Hepatocyte (in vitro differentiated cells): ENCODE data around the gene CLCN7. TPM values are rescaled to one million over a fixed set of nuclear protein-coding genes. Genes with fewer than 3 reads are reported as not detected.

Source experiments
- DNase-seq: peaks from one replicate; pipeline ENCODE4 v3.0.0-alpha.2; 2016; ENCODE audit warnings: low spot score
- H2AFZ ChIP-seq: fragments of 200-600 bp; sonication (generic); 2 replicates; pipeline ENCODE4 v1.6.0; 2016; ENCODE audit warnings: antibody characterized with exemption, mild to moderate bottlenecking
- H3K27ac ChIP-seq: fragments of 200-600 bp; sonication (generic); 2 replicates; pipeline ENCODE4 v1.5.1; 2016; ENCODE audit warnings: mild to moderate bottlenecking
- H3K27me3 ChIP-seq: fragments of 200-600 bp; sonication (generic); 2 replicates; pipeline ENCODE4 v1.6.1; 2016
- H3K36me3 ChIP-seq: fragments of 200-600 bp; sonication (generic); replicated peaks from 2 replicates; pipeline ENCODE4 v1.5.1; 2016; ENCODE audit warnings: low read depth; ENCODE audit not compliant: insufficient read depth
- H3K4me1 ChIP-seq: fragments of 200-600 bp; sonication (generic); 2 replicates; pipeline ENCODE4 v1.5.1; 2016; ENCODE audit warnings: mild to moderate bottlenecking, moderate library complexity; ENCODE audit not compliant: insufficient read depth
- H3K4me2 ChIP-seq: fragments of 200-600 bp; sonication (generic); 2 replicates; pipeline ENCODE4 v1.6.0; 2016
- H3K4me3 ChIP-seq: fragments of 200-600 bp; sonication (generic); 2 replicates; pipeline ENCODE4 v1.5.1; 2016; ENCODE audit warnings: mild to moderate bottlenecking
- H3K79me2 ChIP-seq: fragments of 200-600 bp; sonication (generic); 2 replicates; pipeline ENCODE4 v1.6.0; 2017; ENCODE audit warnings: mild to moderate bottlenecking
- H3K9me2 ChIP-seq: fragments of 200-600 bp; sonication (generic); replicated peaks from 2 replicates; pipeline ENCODE4 v1.6.0; 2017; ENCODE audit warnings: mild to moderate bottlenecking; ENCODE audit not compliant: insufficient read depth
- H3K9me3 ChIP-seq: fragments of 200-600 bp; sonication (generic); 2 replicates; pipeline ENCODE4 v1.5.1; 2016; ENCODE audit warnings: low read depth, mild to moderate bottlenecking
- H4K20me1 ChIP-seq: fragments of 200-600 bp; sonication (generic); 2 replicates; pipeline ENCODE4 v1.6.0; 2016; ENCODE audit warnings: mild to moderate bottlenecking; ENCODE audit not compliant: insufficient read depth, poor library complexity, severe bottlenecking
- CTCF ChIP-seq: fragments of 200-600 bp; sonication (generic); IDR thresholded peaks from 2 replicates; pipeline ENCODE4 v1.5.1; 2016; ENCODE audit warnings: antibody characterized with exemption, mild to moderate bottlenecking; ENCODE audit not compliant: poor library complexity
- EZH2 ChIP-seq: fragments of 200-600 bp; sonication (generic); IDR thresholded peaks from 2 replicates; pipeline ENCODE4 v1.6.1; 2016; ENCODE audit warnings: antibody characterized with exemption, mild to moderate bottlenecking, borderline replicate concordance
- EZH2phosphoT487 ChIP-seq: fragments of 200-600 bp; sonication (generic); IDR thresholded peaks from one replicate; pipeline ENCODE4 v1.6.1; 2018; ENCODE audit warnings: antibody characterized with exemption, mild to moderate bottlenecking, low read depth, moderate library complexity; ENCODE audit not compliant: unreplicated experiment, severe bottlenecking
- WGBS: methylation state at CpG from one replicate; pipeline ENCODE4 v1.1.6; 2016; ENCODE audit warnings: low lambda C conversion rate; ENCODE audit errors: missing lambda C conversion rate; 5-methylcytosine and 5-hydroxymethylcytosine counted together
- polyA plus RNA-seq: library from polyadenylated mRNA; unstranded; fragments of >200 nt; fragmentation: Nextera tagmentation; extraction: Ambion mirVana; gene quantifications from 2 replicates; pipeline ENCODE4 v1.2.1, GENCODE V29; 2016
- total RNA-seq: library from RNA; depleted of rRNA; stranded (reverse); fragments of >200 nt; gene quantifications from 2 replicates; pipeline ENCODE4 v1.2.3, GENCODE V29; 2014

Gene CLCN7
- total and polyA plus RNA-seq, 2 experiments from 2014 or later, result 56.3 to 107 TPM

- Histone ChIP-seq H3K4me1 (no peaks in the 10 kb centered on the region), H3K27me3 (no peaks in the 10 kb centered on the region), H3K4me2 (no peak overlapping the region), H3K79me2 (no peaks in the 10 kb centered on the region), H3K9me2 (no peaks in the 10 kb centered on the region), H3K9me3 (no peaks in the 10 kb centered on the region), H2AFZ (no peak overlapping the region), H3K27ac (no peak overlapping the region), H4K20me1 (no peaks in the 10 kb centered on the region), H3K36me3 (no peaks in the 10 kb centered on the region), H3K4me3 (no peak overlapping the region)
- TF ChIP-seq EZH2phosphoT487 (no peak), CTCF (no peak), EZH2 (no peak)
- no peak for DNase-seq
- WGBS, result 98% methylated on average over 16 of the region's 30 CpGs
These were observed 26.2 kb downstream of the CLCN7 start for GRCh38 chr16:1448536-1449116.

GRCh38 chr16:1447965-1448364 lies 26.9 kb downstream of the CLCN7 start:
- 94% methylated on average over 11 of the region's 11 CpGs for WGBS
- Histone ChIP-seq H4K20me1 (no peaks in the 10 kb centered on the region), H3K27ac (no peak overlapping the region), H3K9me3 (no peaks in the 10 kb centered on the region), H3K9me2 (no peaks in the 10 kb centered on the region), H3K4me2 (no peak overlapping the region), H3K4me1 (no peaks in the 10 kb centered on the region), H3K4me3 (no peak overlapping the region), H3K79me2 (no peaks in the 10 kb centered on the region), H2AFZ (no peak overlapping the region), H3K27me3 (no peaks in the 10 kb centered on the region), H3K36me3 (no peaks in the 10 kb centered on the region)
- no peak for DNase-seq
- TF ChIP-seq EZH2phosphoT487 (no peak), CTCF (no peak), EZH2 (no peak)

DNA sequence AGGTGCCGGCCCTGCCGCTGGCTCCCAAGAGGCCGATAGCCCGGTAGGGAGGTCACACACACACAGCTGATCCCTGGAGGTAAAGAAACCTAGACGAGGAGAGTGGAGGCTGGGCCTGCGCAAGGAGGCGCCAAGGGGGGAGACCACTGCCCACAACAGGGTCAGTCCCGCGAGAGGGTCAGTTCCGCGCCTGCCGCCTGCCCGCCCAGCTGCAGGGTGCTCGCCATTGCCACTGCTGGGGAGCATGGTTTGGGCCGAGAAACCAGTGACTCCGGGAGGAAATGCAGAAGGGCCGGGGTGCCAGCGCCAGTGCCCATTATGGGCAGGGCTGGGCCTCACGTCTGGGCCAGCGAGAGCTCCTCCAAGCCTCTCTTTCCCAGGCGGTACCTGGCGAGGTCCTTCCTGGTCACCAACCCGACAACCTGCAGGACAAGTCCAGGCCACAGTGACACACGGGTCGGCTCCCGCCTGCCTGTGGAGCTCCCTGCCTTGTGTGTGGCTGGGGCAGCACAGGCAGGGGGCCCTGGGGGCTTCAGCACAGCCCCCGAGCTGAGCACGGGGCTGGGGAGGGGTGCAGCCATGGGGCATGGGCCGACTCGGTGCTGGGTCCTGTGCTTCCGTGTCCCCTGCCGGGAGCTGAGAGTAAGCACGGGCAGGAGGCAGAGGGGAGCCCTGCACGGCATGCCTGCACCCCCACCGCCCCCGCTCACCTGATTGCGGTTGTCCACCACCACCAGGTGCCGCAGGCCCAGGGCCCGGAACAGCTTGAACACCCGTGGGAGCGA lies 28.3 kb downstream of the CLCN7 start:
- H3K9me3 ChIP-seq, result no peaks in the 10 kb centered on the region
- no peak for DNase-seq
- H3K79me2 ChIP-seq, result no peaks in the 10 kb centered on the region
- H3K4me1 ChIP-seq, result no peaks in the 10 kb centered on the region
- 96% methylated on average over 26 of the region's 41 CpGs for WGBS
- H3K36me3 ChIP-seq, result no peaks in the 10 kb centered on the region
- TF ChIP-seq EZH2 (no peak), EZH2phosphoT487 (no peak), CTCF (no peak)
- H3K27ac ChIP-seq, result no peak overlapping the region
- no peaks in the 10 kb centered on the region for H4K20me1 ChIP-seq
- no peak overlapping the region for H2AFZ ChIP-seq
- no peak overlapping the region for H3K4me2 ChIP-seq
- H3K9me2 ChIP-seq, result no peaks in the 10 kb centered on the region
- H3K27me3 ChIP-seq, result no peaks in the 10 kb centered on the region
- no peak overlapping the region for H3K4me3 ChIP-seq
